Activated T-helper 1 cell treated with anti-CD3 and anti-CD28 coated beads, Interleukin-2, amount 50 U/mL, for 16 hours (primary cell): ENCODE measurements around the gene ETHE1.

ENCODE experiments used
- DNase-seq, 2 donors: peaks; one replicate each; pipeline ENCODE4 v3.0.0-alpha.2; 2020; ENCODE audit warnings: low read depth in 1 of 2, low spot score in 1 of 2

ETHE1 gene, protein sequence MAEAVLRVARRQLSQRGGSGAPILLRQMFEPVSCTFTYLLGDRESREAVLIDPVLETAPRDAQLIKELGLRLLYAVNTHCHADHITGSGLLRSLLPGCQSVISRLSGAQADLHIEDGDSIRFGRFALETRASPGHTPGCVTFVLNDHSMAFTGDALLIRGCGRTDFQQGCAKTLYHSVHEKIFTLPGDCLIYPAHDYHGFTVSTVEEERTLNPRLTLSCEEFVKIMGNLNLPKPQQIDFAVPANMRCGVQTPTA

DNA sequence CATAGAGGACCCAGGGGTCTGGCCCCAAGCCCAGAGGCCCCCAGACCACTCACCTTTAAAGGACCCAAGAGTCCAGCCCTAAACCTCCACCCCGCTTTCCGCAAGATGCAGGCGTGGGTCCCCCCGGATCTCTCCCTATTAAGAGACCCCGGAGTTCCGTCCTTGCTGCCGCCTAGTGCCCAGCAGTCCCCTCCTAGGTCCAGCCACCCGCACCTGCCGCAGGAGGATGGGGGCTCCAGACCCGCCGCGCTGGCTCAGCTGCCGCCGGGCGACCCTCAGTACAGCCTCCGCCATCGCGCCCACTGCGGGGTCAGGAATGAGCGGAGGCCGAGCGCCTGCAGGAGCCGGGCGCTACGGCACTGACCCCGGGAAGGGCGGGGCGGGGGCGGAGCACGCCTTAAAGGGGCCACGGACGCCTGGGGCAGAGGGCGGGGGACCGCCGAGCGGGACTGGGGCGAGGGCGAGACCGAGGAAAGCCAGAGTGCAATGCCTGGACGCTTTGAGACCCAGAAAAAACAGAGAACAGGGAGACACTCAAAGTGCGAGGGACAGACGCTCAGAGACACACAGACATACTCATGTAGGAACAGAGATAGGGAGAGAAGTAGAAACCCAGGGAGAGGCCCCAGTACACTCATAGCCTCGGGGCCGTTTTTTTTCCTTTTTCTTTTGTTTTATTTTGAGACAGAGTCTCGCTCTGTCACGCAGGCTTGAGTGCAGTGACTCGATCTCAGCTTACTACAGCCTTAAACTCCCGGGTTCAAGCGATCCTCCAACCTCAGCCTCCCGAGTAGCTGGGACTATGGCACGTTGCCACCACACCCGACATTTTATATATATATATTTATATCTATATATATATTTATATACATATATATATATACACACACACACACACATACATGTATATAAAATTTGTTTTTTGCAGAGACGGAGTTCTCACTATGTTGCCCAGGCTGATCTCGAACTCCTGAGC, at the start of gene ETHE1:
Gene ETHE1, minus strand, starts transcription at position 318 of the 976 bp plus-strand sequence. Its CDS starts 24 bp downstream, at position 294.
- DNase-seq, result peak; percentile 46 to 61

- no peak for DNase-seq
Observed at GRCh38 chr19:43575955-43576878, 49.2 kb upstream of the ETHE1 start.

DNA sequence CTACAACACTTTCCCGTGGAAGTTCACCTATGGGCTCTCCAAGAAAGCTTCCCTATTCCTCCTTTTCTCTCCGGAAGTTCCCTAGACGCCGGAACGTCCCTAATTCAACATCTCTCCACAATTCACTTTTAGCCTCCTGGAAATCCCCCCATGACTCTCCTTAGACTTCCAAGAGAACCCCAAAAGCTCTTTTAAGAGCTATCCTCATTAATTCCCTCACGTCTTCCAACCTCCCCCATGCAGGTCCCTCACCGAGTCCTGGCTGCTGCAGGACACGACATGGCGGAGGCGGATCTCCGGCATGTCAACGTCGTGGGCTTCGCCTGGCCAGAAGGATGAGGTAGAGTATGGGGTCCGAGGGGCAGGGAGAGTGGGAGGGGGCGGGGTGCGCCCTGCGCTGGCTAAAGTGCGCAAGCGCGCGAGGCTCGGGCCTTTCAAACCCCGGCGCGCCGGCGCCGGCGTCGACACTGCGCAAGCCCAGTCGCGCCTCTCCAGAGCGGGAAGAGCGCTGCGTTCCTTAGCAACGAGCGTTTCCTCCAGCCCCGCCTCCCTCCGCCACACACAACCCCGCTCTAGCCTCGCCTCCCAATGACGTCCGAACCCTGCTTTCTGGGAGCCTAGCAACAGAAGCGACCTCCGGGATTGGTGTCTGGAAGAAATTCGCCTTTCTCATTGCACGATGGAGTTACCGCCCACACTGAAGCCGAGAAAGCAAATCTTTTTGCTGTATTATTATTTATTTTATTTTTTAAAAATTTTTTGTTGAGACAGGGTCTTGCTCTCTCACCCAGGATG, 48.4 kb upstream of the ETHE1 start, which contains the start of the genes PINLYP and XRCC1:
Gene PINLYP, plus strand, starts transcription at position 646 of the 795 bp plus-strand sequence. CDS start 1,391 bp downstream, outside the sequence.
Gene XRCC1, minus strand, starts transcription at position 372 of the 795 bp plus-strand sequence. Its CDS starts 69 bp downstream, at position 303.
- DNase-seq, result peak; percentile 87 to 93

DNA sequence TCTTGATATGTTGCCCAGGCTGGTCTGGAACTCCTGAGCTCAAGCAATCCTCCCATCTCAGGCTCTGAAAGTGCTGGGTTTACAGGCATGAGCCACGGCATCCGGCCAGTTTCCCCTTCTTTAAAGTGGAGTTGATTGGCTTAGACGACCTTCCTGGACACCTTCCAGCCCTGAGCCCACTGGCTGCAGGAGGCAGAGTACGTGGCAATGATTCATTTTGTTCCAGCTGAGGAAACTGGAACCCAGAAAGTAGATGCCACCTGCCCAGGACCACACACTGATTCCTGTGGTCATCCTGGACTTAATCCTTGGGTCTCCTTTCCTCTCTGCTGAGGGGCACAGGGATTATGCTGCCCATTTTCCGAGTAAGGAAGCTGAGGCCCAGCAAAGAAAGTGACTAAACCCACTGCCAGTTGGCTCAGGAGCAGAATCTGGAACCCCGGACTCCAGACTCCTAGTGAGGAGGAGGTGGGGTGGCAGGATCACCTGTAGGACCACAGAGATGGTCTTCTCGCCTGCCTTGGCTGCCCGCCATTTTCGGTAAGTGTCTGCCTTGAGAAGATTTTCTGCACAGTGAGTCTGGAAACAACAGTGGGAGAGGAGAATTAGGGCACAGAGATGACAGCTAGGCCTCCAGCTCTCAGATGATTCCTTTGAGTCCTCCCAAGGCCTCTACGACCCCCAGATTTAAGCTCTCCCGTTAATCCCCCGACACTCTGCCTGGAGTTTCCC, 47.6 kb upstream of the ETHE1 start:
- no peak for DNase-seq

DNA sequence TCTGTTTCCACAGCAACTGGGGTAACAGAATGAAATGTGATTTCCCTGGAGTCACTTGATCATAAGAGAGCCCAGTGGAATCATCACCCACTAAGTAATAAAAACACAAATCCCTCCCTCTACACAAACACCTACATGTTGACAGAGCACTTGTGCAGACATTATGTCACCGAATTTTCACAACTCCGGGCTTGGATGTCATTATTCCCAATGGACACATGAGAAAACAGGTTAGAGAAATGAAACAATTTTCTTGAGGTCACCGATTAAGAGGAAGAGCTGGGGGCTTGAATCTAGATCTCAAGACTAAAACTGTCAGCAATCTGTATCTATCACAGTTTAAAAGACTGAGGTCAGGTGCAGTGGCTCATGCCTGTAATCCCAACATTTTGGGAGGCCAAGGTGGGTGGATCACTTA, 45.2 kb upstream of the ETHE1 start:
- DNase-seq, result no peak

DNA sequence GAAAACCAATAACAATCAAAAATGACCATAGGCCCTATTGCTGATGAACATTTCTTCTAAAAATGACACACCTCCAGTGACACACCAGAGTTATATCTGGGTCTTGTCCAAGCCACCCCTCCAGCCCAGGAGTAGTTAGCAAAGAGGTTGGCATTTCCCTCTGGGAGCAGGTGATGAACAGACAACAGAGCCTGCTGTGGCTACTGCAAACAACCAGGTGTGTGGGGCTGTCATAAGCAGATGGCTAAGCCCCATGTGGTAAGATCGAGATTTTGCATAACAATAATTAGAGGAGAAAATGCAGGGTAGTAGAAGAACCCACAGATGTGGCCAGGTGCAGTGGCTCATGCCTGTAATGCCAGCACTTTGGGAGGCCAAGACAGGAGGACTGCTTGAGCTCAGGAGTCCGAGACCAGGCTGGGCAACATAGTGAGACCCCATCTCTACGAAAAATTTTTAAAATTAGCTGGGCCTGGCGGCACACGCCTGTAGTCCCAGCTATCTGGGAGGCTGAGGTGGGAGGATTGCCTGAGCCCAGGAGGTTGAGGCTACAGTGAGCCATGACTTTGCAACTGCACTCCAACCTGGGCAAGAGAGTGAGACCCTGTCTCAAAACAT, 43.3 kb upstream of the ETHE1 start:
- DNase-seq, result no peak

- no peak for DNase-seq
Observed at GRCh38 chr19:43569657-43570056, 42.7 kb upstream of the ETHE1 start.

GRCh38 chr19:43564800-43565199, 37.8 kb upstream of the ETHE1 start:
- DNase-seq, result no peak

DNA sequence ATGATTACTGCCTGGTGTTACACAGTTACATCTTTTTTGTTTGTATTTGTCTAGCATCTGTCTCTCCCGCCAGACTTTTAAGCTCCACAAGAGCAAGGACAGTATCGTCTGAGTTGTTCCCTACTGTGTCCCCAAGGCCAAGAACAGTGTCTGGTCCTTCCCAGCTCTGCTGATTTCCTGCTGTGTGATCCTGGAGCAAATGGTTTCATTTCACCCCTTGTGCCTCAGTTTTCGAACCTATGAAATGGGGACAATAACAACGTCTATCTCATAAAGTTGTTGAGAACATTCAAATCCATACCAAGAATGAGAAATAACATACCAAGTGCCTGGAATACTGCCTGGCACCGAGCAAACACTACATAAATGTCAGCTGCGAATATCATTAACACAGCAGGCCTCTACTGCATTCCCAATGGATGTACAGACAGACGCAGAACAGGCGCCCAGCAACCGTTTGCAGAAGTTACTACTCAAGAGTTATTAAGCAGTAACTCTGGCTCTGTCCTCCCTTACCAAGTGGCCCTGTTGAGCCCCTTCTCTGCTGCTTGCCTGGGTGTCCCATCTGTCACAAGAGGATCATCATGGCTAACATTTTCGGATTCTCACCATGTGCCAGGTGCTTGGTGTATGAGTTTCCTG, 36.9 kb upstream of the ETHE1 start:
- DNase-seq, result no peak

DNA sequence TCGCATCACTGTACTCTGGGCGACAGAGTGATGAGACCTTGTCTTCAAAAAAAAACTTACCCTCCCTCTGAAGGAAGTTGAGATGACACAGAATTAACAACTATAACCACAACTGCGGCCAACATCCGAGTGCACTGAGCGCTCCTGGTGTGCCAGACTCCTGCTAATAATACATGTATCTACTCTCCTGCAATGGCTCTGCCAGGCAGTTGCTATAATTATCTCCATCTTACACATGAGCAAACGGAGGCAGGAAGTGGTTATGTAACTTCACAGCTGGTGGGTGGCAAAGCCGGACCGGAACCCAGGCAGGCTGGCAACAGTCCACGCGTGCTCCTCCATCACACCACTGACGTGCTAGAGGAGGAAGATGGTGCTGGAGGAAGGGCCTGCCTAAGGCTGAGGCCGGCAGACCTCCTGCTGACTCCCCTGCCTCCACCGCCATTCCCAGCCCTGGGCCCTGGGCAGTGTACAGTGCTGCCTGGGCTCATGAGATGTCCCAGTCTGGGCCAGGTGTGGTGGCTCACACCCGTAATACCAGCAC, 35.8 kb upstream of the ETHE1 start:
- DNase-seq, result peak; percentile 60 to 64

GRCh38 chr19:43562226-43562697, 35.3 kb upstream of the ETHE1 start:
- DNase-seq, result no peak

DNA sequence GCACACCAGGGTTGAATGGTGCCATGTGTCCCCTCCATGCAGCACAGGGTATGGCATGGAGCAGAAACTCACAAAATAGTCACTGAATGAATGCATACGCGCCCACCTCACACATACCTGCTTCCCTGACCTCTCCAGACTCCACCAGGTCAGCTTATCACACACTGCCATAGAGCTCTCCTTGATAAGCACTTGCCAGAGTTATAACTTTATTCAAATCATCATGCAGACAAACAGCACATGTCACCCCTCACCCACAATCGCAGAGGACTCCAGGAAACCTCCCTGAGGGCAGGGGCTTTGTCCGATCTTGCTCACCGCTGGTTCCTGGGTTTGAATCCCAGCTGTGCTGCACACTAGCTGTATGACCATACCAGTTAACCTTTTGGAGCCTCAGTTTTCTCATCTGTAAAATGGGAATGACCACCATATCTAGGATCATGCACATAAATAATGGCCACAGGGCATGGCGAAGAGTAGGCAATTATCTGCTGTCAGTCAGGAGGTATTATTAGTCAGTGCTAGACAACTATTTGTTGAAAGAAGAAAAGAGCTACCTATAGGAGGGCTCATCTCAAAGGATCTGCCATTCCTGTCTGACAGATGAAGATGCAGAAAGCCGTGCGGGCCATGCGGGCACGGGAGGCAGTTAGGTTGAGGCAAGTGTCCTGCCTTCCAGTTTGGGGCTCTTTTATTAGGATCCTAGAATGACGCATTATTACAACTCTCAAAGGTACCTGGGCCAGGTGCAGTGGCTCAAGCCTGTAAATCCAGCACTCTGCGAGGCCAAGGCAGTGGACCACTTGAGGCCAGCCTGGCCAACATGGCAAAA, 34.4 kb upstream of the ETHE1 start:
- DNase-seq, result no peak

- DNase-seq, result no peak
Observed at GRCh38 chr19:43560687-43561086, 33.7 kb upstream of the ETHE1 start.

DNA sequence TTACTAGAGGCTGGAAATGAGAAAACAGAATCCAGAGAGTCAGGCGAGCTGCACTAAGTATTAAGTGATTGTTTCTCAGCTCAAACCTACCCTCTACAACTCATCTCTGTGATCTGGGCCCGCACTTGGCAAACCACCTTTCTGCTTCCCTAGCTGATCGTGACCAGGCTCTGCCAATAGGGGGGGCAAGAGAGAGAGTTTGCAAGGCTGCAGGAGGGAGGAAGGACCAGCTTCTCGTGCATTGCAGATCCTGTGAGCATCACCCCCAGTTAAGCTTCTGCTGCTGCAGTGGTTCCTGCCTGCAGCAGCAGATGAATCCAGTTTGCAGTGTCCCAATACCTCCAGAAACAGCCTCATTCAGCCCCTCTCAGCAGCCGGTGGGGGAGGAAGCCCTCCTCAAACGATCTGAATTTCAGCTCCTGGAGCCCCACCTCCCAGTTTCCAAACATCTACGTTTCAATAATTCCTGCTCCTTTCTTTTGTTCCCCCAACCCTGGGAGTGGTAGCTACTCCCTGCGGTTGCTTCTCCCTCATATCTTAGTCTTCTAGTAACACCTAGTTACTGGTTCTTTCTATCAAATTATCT, 28.3 kb upstream of the ETHE1 start:
- peak; percentile 66 to 73 for DNase-seq

GRCh38 chr19:43554317-43554895, 27.4 kb upstream of the ETHE1 start:
- DNase-seq, result no peak

DNA sequence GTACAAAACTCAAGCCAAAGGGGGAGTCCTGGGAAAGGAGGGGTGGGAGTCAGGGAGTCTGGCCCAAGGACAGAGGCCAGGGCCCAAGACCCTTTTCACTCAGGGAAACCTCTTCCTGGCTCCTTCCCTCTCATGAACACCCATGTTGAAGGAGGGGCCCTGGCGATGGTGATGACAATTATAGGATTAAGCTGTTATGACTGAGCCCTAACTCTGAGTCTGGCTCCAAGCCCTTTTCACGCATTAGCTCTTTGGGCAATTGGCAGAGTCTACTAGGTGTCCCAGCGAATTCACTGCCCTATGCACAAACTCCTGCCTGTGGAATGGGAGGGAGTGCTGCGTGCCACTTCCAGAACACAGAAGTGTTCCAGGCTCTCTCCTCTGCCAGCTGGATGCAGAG, 26.7 kb upstream of the ETHE1 start:
- no peak for DNase-seq
